ENCODE data around the gene TM7SF2. TPM values are rescaled to one million over a fixed set of nuclear protein-coding genes. Genes with fewer than 3 reads are reported as not detected.

TM7SF2 gene
- total RNA-seq, 1 experiment from 2014 or later: 73.8 TPM

GRCh38 chr11:65065851-65066250 lies 45.8 kb upstream of the TM7SF2 start:
- Histone ChIP-seq H3K4me3 (ENCODE audit: low read depth, low read length) (no peak overlapping the region), H3K9me3 (no peaks in the 10 kb centered on the region), H3K4me1 (no peaks in the 10 kb centered on the region), H3K27me3 (replicated peaks; ENCODE audit: control insufficient read depth, insufficient read depth, low read length) (no peaks in the 10 kb centered on the region), H3K36me3 (ENCODE audit: control insufficient read depth, insufficient read depth, low read length) (no peaks in the 10 kb centered on the region)
- H3K27me3 Mint-ChIP-seq (ENCODE audit: insufficient read depth, unreplicated experiment): no peaks in the 10 kb centered on the region
- H3K36me3 Mint-ChIP-seq (ENCODE audit: insufficient read depth, unreplicated experiment): no peaks in the 10 kb centered on the region
- no peak overlapping the region for H3K27ac Mint-ChIP-seq (ENCODE audit: unreplicated experiment)
- BruUV-seq (replicated peaks): no TSS peak
- no peak for TF ChIP-seq CTCF (IDR thresholded peaks at IDR 0.05; ENCODE audit: insufficient read depth in 1 of 2, low read depth in 1 of 2, low read length in 1 of 2, severe bottlenecking in 1 of 2, unreplicated experiment in 1 of 2)
- POLR2A ChIA-PET: interaction anchor here (0.6 kb wide), 1 partner anchor 117 kb away, joined by 3 read pairs; no protein-coding TSS in a partner anchor
- DNase-seq: no peak
- H3K4me1 Mint-ChIP-seq (ENCODE audit: low read depth, unreplicated experiment): no peaks in the 10 kb centered on the region
- CTCF ChIA-PET: interaction anchor here (1.1 kb wide), 1 partner anchor 39 kb away, joined by 3 read pairs; the partner anchor contains the start of gene SNX15
- H3K4me3 Mint-ChIP-seq (ENCODE audit: unreplicated experiment): no peak overlapping the region
- intact Hi-C loops (cut with micrococcal nuclease; ENCODE audit: unreplicated experiment): no loop called here
- no peaks in the 10 kb centered on the region for H3K9me3 Mint-ChIP-seq (ENCODE audit: unreplicated experiment)

GRCh38 chr11:65066315-65066714 lies 45.4 kb upstream of the TM7SF2 start:
- no peaks in the 10 kb centered on the region for H3K36me3 Mint-ChIP-seq (ENCODE audit: insufficient read depth, unreplicated experiment)
- Histone ChIP-seq H3K36me3 (ENCODE audit: control insufficient read depth, insufficient read depth, low read length) (no peaks in the 10 kb centered on the region), H3K9me3 (no peaks in the 10 kb centered on the region), H3K4me1 (no peaks in the 10 kb centered on the region), H3K27me3 (replicated peaks; ENCODE audit: control insufficient read depth, insufficient read depth, low read length) (no peaks in the 10 kb centered on the region), H3K4me3 (ENCODE audit: low read depth, low read length) (no peak overlapping the region)
- no peak for TF ChIP-seq CTCF (IDR thresholded peaks at IDR 0.05; ENCODE audit: insufficient read depth in 1 of 2, low read depth in 1 of 2, low read length in 1 of 2, severe bottlenecking in 1 of 2, unreplicated experiment in 1 of 2)
- no peak overlapping the region for H3K27ac Mint-ChIP-seq (ENCODE audit: unreplicated experiment)
- no TSS peak for BruUV-seq (replicated peaks)
- no peaks in the 10 kb centered on the region for H3K27me3 Mint-ChIP-seq (ENCODE audit: insufficient read depth, unreplicated experiment)
- DNase-seq: no peak
- ChIA-PET CTCF (interaction anchor here (1.1 kb wide), 1 partner anchor 39 kb away, joined by 3 read pairs; the partner anchor contains the start of gene SNX15), POLR2A (interaction anchor here (0.6 kb wide), 1 partner anchor 116 kb away, joined by 3 read pairs; no protein-coding TSS in a partner anchor)
- no peaks in the 10 kb centered on the region for H3K9me3 Mint-ChIP-seq (ENCODE audit: unreplicated experiment)
- H3K4me1 Mint-ChIP-seq (ENCODE audit: low read depth, unreplicated experiment): no peaks in the 10 kb centered on the region
- H3K4me3 Mint-ChIP-seq (ENCODE audit: unreplicated experiment): no peak overlapping the region
- intact Hi-C loops (cut with micrococcal nuclease; ENCODE audit: unreplicated experiment): no loop called here

- intact Hi-C loops (cut with micrococcal nuclease; ENCODE audit: unreplicated experiment): no loop called here
- no TSS peak for BruUV-seq (replicated peaks)
Measured at GRCh38 chr11:65066805-65067291, 44.8 kb upstream of the TM7SF2 start.

More at GRCh38 chr11:65066805-65067291, 44.8 kb upstream of the TM7SF2 start:
- no peak overlapping the region for H3K4me3 Mint-ChIP-seq (ENCODE audit: unreplicated experiment)
- no peaks in the 10 kb centered on the region for H3K4me1 Mint-ChIP-seq (ENCODE audit: low read depth, unreplicated experiment)
- CTCF ChIA-PET: interaction anchor here (1.1 kb wide), 1 partner anchor 40 kb away, joined by 3 read pairs; the partner anchor contains the start of gene SNX15
- no peak for DNase-seq
- no peak overlapping the region for H3K4me3 ChIP-seq (ENCODE audit: low read depth, low read length)
- no peaks in the 10 kb centered on the region for H3K9me3 Mint-ChIP-seq (ENCODE audit: unreplicated experiment)
- H3K36me3 ChIP-seq (ENCODE audit: control insufficient read depth, insufficient read depth, low read length): no peaks in the 10 kb centered on the region
- H3K9me3 ChIP-seq: no peaks in the 10 kb centered on the region
- TF ChIP-seq CTCF (IDR thresholded peaks at IDR 0.05; ENCODE audit: insufficient read depth in 1 of 2, low read depth in 1 of 2, low read length in 1 of 2, severe bottlenecking in 1 of 2, unreplicated experiment in 1 of 2): no peak
- H3K27me3 ChIP-seq (replicated peaks; ENCODE audit: control insufficient read depth, insufficient read depth, low read length): no peaks in the 10 kb centered on the region
- H3K27me3 Mint-ChIP-seq (ENCODE audit: insufficient read depth, unreplicated experiment): no peaks in the 10 kb centered on the region
- H3K4me1 ChIP-seq: no peaks in the 10 kb centered on the region
- POLR2A ChIA-PET: no interaction called here
- H3K27ac Mint-ChIP-seq (ENCODE audit: unreplicated experiment): no peak overlapping the region
- H3K36me3 Mint-ChIP-seq (ENCODE audit: insufficient read depth, unreplicated experiment): no peaks in the 10 kb centered on the region

Measured in Caco-2 (cell line).